SK-N-SH (cell line): ENCODE measurements around the gene TPST2. TPM values are rescaled to one million over a fixed set of nuclear protein-coding genes. Genes with fewer than 3 reads are reported as not detected.

Experiments used
- CTCF ChIA-PET: fragments of 300-600, 350-600 bp; formaldehyde crosslinking; extraction: SDS; loops from one replicate; lab custom pipeline; 2021; lab: Yijun Ruan, JAX
- POLR2A ChIA-PET: fragments of 350-600 bp; sonication (Branson Sonifier 250); formaldehyde crosslinking; extraction: SDS; loops from one replicate; lab custom pipeline; 2020; ENCODE audit warnings: antibody characterized with exemption, inconsistent platforms; lab: Yijun Ruan, JAX
- DNase-seq: peaks from one replicate; pipeline ENCODE4 v3.0.0; 2012
- H2AFZ ChIP-seq: fragments of 200-600 bp; sonication (generic); 2 replicates; pipeline ENCODE4 v1.8.1; 2016; ENCODE audit warnings: antibody characterized with exemption, mild to moderate bottlenecking, low read depth
- H3F3A ChIP-seq: fragments of 200-600 bp; sonication (generic); replicated peaks from 2 replicates; pipeline ENCODE3; 2016; ENCODE audit warnings: antibody characterized with exemption, mild to moderate bottlenecking; ENCODE audit not compliant: insufficient read depth
- H3K27ac ChIP-seq, 2 experiments: fragments of 200-500 bp in 1 of 2; fragments of 200-600 bp in 1 of 2; sonication (Bioruptor generic) in 1 of 2; sonication (generic), shearing (Covaris generic) in 1 of 2; 2 replicates each; pipeline versions ENCODE4 v1.5.1 to v1.6.1; 2014 to 2016; ENCODE audit warnings: low read depth in 2 of 2, inconsistent platforms in 1 of 2, low read length in 1 of 2, mild to moderate bottlenecking in 1 of 2, mixed read lengths in 1 of 2
- H3K27me3 ChIP-seq: fragments of 200-600 bp; sonication (generic), shearing (Covaris generic); 2 replicates; pipeline ENCODE4 v1.6.1; 2016; ENCODE audit warnings: mixed run types; ENCODE audit not compliant: insufficient read depth
- H3K36me3 ChIP-seq, 2 experiments: fragments of 200-500 bp in 1 of 2; fragments of 200-600 bp in 1 of 2; sonication (Bioruptor generic) in 1 of 2; sonication (generic) in 1 of 2; replicated peaks in 1 of 2; 2 replicates each; pipeline versions ENCODE3 to v1.5.1; 2014 to 2016; ENCODE audit warnings: low read length in 1 of 2, mild to moderate bottlenecking in 1 of 2; ENCODE audit not compliant: insufficient read depth in 2 of 2, control insufficient read depth in 1 of 2
- H3K4me1 ChIP-seq, 2 experiments: fragments of 200-500 bp in 1 of 2; fragments of 200-600 bp in 1 of 2; sonication (Bioruptor generic) in 1 of 2; sonication (generic), shearing (Covaris generic) in 1 of 2; 2 replicates each; pipeline versions ENCODE4 v1.5.1 to v1.6.1; 2014 to 2016; ENCODE audit warnings: low read depth in 1 of 2, low read length in 1 of 2, mixed run types in 1 of 2; ENCODE audit not compliant: insufficient read depth in 2 of 2, control insufficient read depth in 1 of 2
- H3K4me2 ChIP-seq: fragments of 200-600 bp; sonication (generic), shearing (Covaris generic); 2 replicates; pipeline ENCODE4 v1.6.1; 2017; ENCODE audit warnings: mixed run types
- H3K4me3 ChIP-seq, 2 experiments: fragments of 200-500 bp in 1 of 2; fragments of 200-600 bp in 1 of 2; sonication (Bioruptor generic) in 1 of 2; sonication (generic), shearing (Covaris generic) in 1 of 2; 2 replicates each; pipeline versions ENCODE4 v1.5.1 to v1.8.1; 2014 to 2016; ENCODE audit warnings: low read depth in 2 of 2, inconsistent platforms in 1 of 2, low read length in 1 of 2, mild to moderate bottlenecking in 1 of 2, mixed read lengths in 1 of 2, moderate library complexity in 1 of 2
- H3K79me2 ChIP-seq: fragments of 200-600 bp; sonication (generic); 2 replicates; pipeline ENCODE4 v1.8.1; 2017; ENCODE audit warnings: mild to moderate bottlenecking; ENCODE audit not compliant: insufficient read depth
- H3K9ac ChIP-seq: fragments of 200-600 bp; sonication (generic); 2 replicates; pipeline ENCODE4 v1.6.1; 2017; ENCODE audit warnings: mixed run types
- H3K9me2 ChIP-seq: fragments of 200-600 bp; sonication (generic); 2 replicates; pipeline ENCODE4 v1.6.1; 2017; ENCODE audit warnings: mixed run types
- H3K9me3 ChIP-seq: fragments of 200-600 bp; sonication (generic); 2 replicates; pipeline ENCODE4 v1.6.1; 2017; ENCODE audit warnings: mixed run types, mild to moderate bottlenecking, moderate library complexity
- H4K20me1 ChIP-seq: fragments of 200-600 bp; sonication (generic); 2 replicates; pipeline ENCODE4 v1.6.1; 2017; ENCODE audit warnings: mild to moderate bottlenecking, mixed run types; ENCODE audit not compliant: insufficient read depth
- ELF1 ChIP-seq: IDR thresholded peaks from 2 replicates; pipeline ENCODE4 v1.4.0; 2012
- EZH2phosphoT487 ChIP-seq: fragments of 200-600 bp; sonication (generic); IDR thresholded peaks from 2 replicates; pipeline ENCODE4 v1.6.1; 2017; ENCODE audit warnings: low read depth, mixed run types, mild to moderate bottlenecking, antibody characterized with exemption, moderate library complexity, borderline replicate concordance
- GABPA ChIP-seq: IDR thresholded peaks from 2 replicates; pipeline ENCODE4 v1.4.0; 2012; ENCODE audit warnings: low read depth, mild to moderate bottlenecking
- GATA2 ChIP-seq: sonication (generic); formaldehyde crosslinking; IDR thresholded peaks from 2 replicates; pipeline ENCODE4 v1.5.0; 2020; ENCODE audit warnings: mild to moderate bottlenecking, missing genetic modification reagents
- JUND ChIP-seq: IDR thresholded peaks from 2 replicates; pipeline ENCODE4 v1.4.0; 2012
- REST ChIP-seq: IDR thresholded peaks from 2 replicates; pipeline ENCODE4 v1.6.1; 2012; ENCODE audit warnings: mild to moderate bottlenecking, low read depth, low read length, moderate library complexity
- RXRA ChIP-seq: IDR thresholded peaks from 2 replicates; pipeline ENCODE4 v1.4.0; 2012; ENCODE audit warnings: low read depth, mild to moderate bottlenecking, borderline replicate concordance
- SMC3 ChIP-seq: IDR thresholded peaks from 2 replicates; pipeline ENCODE4 v1.6.1; 2012; ENCODE audit warnings: low read depth, low read length, improper control_type of control experiment
- TAF1 ChIP-seq: IDR thresholded peaks from 2 replicates; pipeline ENCODE4 v1.6.1; 2012; ENCODE audit warnings: low read depth, mild to moderate bottlenecking, low read length, moderate library complexity, borderline replicate concordance
- TCF12 ChIP-seq: IDR thresholded peaks from 2 replicates; pipeline ENCODE4 v1.4.0; 2012
- TEAD4 ChIP-seq: IDR thresholded peaks from 2 replicates; pipeline ENCODE4 v1.4.0; 2012; ENCODE audit warnings: mild to moderate bottlenecking, borderline replicate concordance; ENCODE audit not compliant: insufficient read depth
- YY1 ChIP-seq: IDR thresholded peaks from 2 replicates; pipeline ENCODE4 v1.4.0; 2012; ENCODE audit warnings: low read depth, mild to moderate bottlenecking
- WGBS: methylation state at CpG from one replicate; pipeline ENCODE4 v1.1.6; 2017; ENCODE audit warnings: low lambda C conversion rate; 5-methylcytosine and 5-hydroxymethylcytosine counted together
- polyA plus RNA-seq, 3 experiments: library from polyadenylated mRNA; depleted of rRNA; stranded (reverse); fragments of >200 nt; gene quantifications; 2 replicates each; pipeline ENCODE4 v1.2.3, GENCODE V29; 2012
- TF ChIP-seq, protein P1 (sequence below): fragments of 150-350 bp; IDR thresholded peaks from 2 replicates; pipeline ENCODE4 v1.6.1; 2016; ENCODE audit warnings: mild to moderate bottlenecking, low read depth, low read length
- TF ChIP-seq, protein P2 (sequence below): IDR thresholded peaks from 2 replicates; pipeline ENCODE4 v1.4.0; 2012; ENCODE audit warnings: low read depth
- TF ChIP-seq, protein P3 (sequence below): fragments of 200-600 bp; sonication (generic); IDR thresholded peaks from 2 replicates; pipeline ENCODE4 v1.6.1; 2017; ENCODE audit warnings: antibody characterized with exemption, mild to moderate bottlenecking, moderate library complexity

Gene TPST2
- polyA plus RNA-seq, 1 of the 3 experiments (the other 2 are of a cell fraction) = 58.4 TPM

DNA sequence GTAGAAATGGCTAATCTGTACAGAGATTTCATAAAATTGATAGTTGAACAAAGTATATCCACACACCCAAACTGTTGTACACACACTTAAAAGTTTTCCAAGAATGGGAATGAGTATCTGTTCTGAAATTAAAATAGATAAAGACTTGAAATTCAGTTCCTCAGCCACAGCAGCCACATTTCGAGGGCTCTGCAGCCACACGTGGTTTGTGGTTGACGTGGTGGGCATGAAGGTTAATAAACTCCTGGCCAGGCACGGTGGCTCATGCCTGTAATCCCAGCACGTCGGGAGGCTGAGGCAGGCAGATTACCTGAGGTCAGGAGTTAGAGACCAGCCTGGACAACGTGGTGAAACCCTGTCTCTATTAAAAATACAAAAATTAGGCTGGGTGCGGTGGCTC is 24.0 kb downstream of the TPST2 start:
- H3K4me3 ChIP-seq = no peak overlapping the region
- H2AFZ ChIP-seq = no peak overlapping the region
- 93% methylated on average over 8 of the region's 8 CpGs for WGBS
- no peaks in the 10 kb centered on the region for H3K36me3 ChIP-seq
- no peak overlapping the region for H3K4me2 ChIP-seq
- POLR2A ChIA-PET = no interaction called here
- CTCF ChIA-PET = no interaction called here
- H3K79me2 ChIP-seq = peaks cover 24% of the 10 kb centered on the region; the same call in 1 of the 2 replicates
- no peaks in the 10 kb centered on the region for H3K9me3 ChIP-seq
- no peak overlapping the region for H3K9ac ChIP-seq
- no peaks in the 10 kb centered on the region for H3K27me3 ChIP-seq
- TF ChIP-seq, protein P1, sequence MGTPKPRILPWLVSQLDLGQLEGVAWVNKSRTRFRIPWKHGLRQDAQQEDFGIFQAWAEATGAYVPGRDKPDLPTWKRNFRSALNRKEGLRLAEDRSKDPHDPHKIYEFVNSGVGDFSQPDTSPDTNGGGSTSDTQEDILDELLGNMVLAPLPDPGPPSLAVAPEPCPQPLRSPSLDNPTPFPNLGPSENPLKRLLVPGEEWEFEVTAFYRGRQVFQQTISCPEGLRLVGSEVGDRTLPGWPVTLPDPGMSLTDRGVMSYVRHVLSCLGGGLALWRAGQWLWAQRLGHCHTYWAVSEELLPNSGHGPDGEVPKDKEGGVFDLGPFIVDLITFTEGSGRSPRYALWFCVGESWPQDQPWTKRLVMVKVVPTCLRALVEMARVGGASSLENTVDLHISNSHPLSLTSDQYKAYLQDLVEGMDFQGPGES = no peak
- no peak for TF ChIP-seq RXRA
- no peak for TF ChIP-seq REST
- TF ChIP-seq SMC3 = no peak
- no peak for TF ChIP-seq GATA2
- TF ChIP-seq, protein P2, sequence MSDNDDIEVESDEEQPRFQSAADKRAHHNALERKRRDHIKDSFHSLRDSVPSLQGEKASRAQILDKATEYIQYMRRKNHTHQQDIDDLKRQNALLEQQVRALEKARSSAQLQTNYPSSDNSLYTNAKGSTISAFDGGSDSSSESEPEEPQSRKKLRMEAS = no peak
- TF ChIP-seq, all 33 proteins: peak for 0
- peaks cover 0 to 3% of the 10 kb centered on the region in 2 experiments; a peak in 1 of 4 replicates for H3K4me1 ChIP-seq
- no peaks in the 10 kb centered on the region for H3F3A ChIP-seq
- H4K20me1 ChIP-seq = no peaks in the 10 kb centered on the region
- no peak overlapping the region for H3K27ac ChIP-seq
- DNase-seq = no peak
- no peaks in the 10 kb centered on the region for H3K9me2 ChIP-seq

GRCh38 chr22:26565181-26565580 is 24.8 kb downstream of the TPST2 start:
- TF ChIP-seq YY1 = no peak
- TF ChIP-seq GABPA = no peak
- TF ChIP-seq TAF1 = no peak
- TF ChIP-seq TEAD4 = no peak
- TF ChIP-seq TCF12 = no peak
- no peak for TF ChIP-seq REST
- TF ChIP-seq EZH2phosphoT487 = no peak
- no peak for TF ChIP-seq ELF1
- no peak for TF ChIP-seq JUND
- TF ChIP-seq, protein P3, sequence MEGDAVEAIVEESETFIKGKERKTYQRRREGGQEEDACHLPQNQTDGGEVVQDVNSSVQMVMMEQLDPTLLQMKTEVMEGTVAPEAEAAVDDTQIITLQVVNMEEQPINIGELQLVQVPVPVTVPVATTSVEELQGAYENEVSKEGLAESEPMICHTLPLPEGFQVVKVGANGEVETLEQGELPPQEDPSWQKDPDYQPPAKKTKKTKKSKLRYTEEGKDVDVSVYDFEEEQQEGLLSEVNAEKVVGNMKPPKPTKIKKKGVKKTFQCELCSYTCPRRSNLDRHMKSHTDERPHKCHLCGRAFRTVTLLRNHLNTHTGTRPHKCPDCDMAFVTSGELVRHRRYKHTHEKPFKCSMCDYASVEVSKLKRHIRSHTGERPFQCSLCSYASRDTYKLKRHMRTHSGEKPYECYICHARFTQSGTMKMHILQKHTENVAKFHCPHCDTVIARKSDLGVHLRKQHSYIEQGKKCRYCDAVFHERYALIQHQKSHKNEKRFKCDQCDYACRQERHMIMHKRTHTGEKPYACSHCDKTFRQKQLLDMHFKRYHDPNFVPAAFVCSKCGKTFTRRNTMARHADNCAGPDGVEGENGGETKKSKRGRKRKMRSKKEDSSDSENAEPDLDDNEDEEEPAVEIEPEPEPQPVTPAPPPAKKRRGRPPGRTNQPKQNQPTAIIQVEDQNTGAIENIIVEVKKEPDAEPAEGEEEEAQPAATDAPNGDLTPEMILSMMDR = no peak
- TF ChIP-seq, protein P1 = no peak
- no peak overlapping the region for H3K4me3 ChIP-seq
- no peaks in the 10 kb centered on the region; a peak in 1 of 4 replicates for H3K4me1 ChIP-seq
- no peaks in the 10 kb centered on the region for H3K36me3 ChIP-seq
- no peaks in the 10 kb centered on the region for H3K9me3 ChIP-seq
- DNase-seq = no peak
- ChIA-PET CTCF (no interaction called here), POLR2A (no interaction called here)
- H3K79me2 ChIP-seq = peaks cover 26% of the 10 kb centered on the region; the same call in 1 of the 2 replicates
- WGBS = 100% methylated on average over 3 of the region's 6 CpGs
- no peaks in the 10 kb centered on the region for H4K20me1 ChIP-seq
- no peaks in the 10 kb centered on the region for H3F3A ChIP-seq
- H2AFZ ChIP-seq = no peak overlapping the region
- H3K4me2 ChIP-seq = no peak overlapping the region
- H3K9me2 ChIP-seq = no peaks in the 10 kb centered on the region
- no peaks in the 10 kb centered on the region for H3K27me3 ChIP-seq
- H3K9ac ChIP-seq = no peak overlapping the region
- no peak overlapping the region for H3K27ac ChIP-seq
